ENCODE data around the gene GGPS1. TPM values are rescaled to one million over a fixed set of nuclear protein-coding genes. Genes with fewer than 3 reads are reported as not detected.

The GGPS1 gene
- total and polyA plus RNA-seq, 2 of the 8 experiments (the other 6 are each of a cell fraction or from before 2014, with no cell fraction given) = 20.9 to 43.6 TPM

DNA sequence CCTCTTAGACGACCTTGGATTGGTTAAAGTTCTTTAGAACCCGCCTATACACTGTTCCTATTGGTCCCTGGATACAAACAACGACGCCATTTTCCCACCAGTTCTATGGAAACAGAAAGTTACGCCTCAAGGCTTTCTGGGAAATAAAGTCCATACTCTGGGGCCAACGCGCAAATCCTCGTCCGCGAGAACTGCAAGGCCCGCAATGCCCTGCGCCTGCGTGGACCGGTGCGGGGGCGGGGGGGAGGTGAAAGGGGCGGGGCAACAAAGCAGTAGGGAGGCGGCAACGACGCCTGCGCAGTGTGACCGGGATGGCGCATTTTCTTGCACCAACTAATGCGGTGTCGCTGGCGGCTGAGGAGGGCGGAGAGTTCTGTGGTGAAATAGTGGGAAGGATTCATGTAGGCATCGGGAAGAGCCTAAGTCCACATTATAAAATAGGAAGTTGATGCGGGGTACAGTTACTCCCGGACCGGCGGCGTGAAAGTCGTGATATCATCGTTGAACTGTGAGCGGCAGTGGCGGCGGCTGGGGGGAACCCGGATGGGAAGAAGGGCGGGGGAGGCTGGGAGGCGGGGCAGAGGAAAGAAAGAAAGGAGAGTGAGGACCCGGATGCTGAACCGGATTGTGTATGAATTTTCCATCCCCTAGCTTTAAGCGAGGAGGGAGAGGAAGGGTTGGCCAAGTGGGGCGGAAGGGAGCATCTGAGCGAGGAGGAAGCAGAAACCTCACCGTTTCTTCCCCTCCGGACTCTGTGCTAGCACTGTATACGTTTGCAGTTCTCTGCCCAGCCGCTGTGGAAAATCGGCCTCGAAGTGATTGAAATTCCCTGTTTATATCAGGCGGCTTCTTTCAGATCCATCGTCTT is at the start of gene GGPS1 (continued):
- TF ChIP-seq FOSL1 (IDR thresholded peaks at IDR 0.05; ENCODE audit: insufficient read depth, low read depth, low read length) = no peak
- peak; percentile 75 for TF ChIP-seq CHD2 (IDR thresholded peaks at IDR 0.05; ENCODE audit: low read length)
- TF ChIP-seq, protein P1, sequence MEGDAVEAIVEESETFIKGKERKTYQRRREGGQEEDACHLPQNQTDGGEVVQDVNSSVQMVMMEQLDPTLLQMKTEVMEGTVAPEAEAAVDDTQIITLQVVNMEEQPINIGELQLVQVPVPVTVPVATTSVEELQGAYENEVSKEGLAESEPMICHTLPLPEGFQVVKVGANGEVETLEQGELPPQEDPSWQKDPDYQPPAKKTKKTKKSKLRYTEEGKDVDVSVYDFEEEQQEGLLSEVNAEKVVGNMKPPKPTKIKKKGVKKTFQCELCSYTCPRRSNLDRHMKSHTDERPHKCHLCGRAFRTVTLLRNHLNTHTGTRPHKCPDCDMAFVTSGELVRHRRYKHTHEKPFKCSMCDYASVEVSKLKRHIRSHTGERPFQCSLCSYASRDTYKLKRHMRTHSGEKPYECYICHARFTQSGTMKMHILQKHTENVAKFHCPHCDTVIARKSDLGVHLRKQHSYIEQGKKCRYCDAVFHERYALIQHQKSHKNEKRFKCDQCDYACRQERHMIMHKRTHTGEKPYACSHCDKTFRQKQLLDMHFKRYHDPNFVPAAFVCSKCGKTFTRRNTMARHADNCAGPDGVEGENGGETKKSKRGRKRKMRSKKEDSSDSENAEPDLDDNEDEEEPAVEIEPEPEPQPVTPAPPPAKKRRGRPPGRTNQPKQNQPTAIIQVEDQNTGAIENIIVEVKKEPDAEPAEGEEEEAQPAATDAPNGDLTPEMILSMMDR (IDR thresholded peaks at IDR 0.05; ENCODE audit: control extremely low read depth in 1 of 3, insufficient read depth in 1 of 3, low read depth in 1 of 3, low read length in 3 of 3) = no peak
- TF ChIP-seq EGR1 (IDR thresholded peaks at IDR 0.05; ENCODE audit: borderline replicate concordance, low read depth, low read length) = peak; percentile 98
- TF ChIP-seq SP2 (IDR thresholded peaks at IDR 0.05; ENCODE audit: low read length) = peak; percentile 51; the same call in 1 of the 2 replicates
- TF ChIP-seq, protein P2, sequence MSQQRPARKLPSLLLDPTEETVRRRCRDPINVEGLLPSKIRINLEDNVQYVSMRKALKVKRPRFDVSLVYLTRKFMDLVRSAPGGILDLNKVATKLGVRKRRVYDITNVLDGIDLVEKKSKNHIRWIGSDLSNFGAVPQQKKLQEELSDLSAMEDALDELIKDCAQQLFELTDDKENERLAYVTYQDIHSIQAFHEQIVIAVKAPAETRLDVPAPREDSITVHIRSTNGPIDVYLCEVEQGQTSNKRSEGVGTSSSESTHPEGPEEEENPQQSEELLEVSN (IDR thresholded peaks at IDR 0.05) = no peak
- no peak for TF ChIP-seq CHD1 (IDR thresholded peaks at IDR 0.05; ENCODE audit: low read depth, low read length)

Measured in H1 (cell line).